Lower leg skin (tissue), 3 donors: ENCODE results near the gene ADAMTS14.

Experiments used
- CTCF ChIP-seq, 3 donors: fragments of 450-650 bp; IDR thresholded peaks; one replicate each; pipeline ENCODE4 v1.5.1; 2016; ENCODE audit warnings: antibody characterized with exemption in 3 of 3, mild to moderate bottlenecking in 3 of 3, moderate library complexity in 2 of 3
- POLR2A ChIP-seq, 2 donors: fragments of 450-650 bp; IDR thresholded peaks; one replicate each; pipeline ENCODE4 v1.6.1; 2016 to 2017; ENCODE audit warnings: antibody characterized with exemption in 2 of 2, mild to moderate bottlenecking in 1 of 2, moderate library complexity in 1 of 2

GRCh38 chr10:70749756-70750155, 77.5 kb downstream of the ADAMTS14 start:
- TF ChIP-seq CTCF (IDR thresholded peaks at IDR 0.05) = no peak
- TF ChIP-seq POLR2A (IDR thresholded peaks at IDR 0.05) = no peak
